Neural cell (in vitro differentiated cells): ENCODE data around the gene PLAC9. TPM values are rescaled to one million over a fixed set of nuclear protein-coding genes. Genes with fewer than 3 reads are reported as not detected.

Experiments used
- H2AFZ ChIP-seq: fragments of 200-600, 300-800 bp; sonication (generic), shearing (Covaris generic); 2 replicates; pipeline ENCODE4 v1.6.0; 2014; ENCODE audit warnings: low read depth, mild to moderate bottlenecking, antibody characterized with exemption, low read length, moderate library complexity
- H3F3A ChIP-seq: fragments of 200-600 bp; shearing (Covaris generic); 2 replicates; pipeline ENCODE4 v1.6.1; 2016; ENCODE audit warnings: mild to moderate bottlenecking, moderate library complexity, mixed read lengths, antibody characterized with exemption, low read length; ENCODE audit not compliant: insufficient read depth, poor library complexity, severe bottlenecking
- H3K27ac ChIP-seq: fragments of 200-600, 300-800 bp; sonication (generic), shearing (Covaris generic); 2 replicates; pipeline ENCODE4 v1.5.1; 2014; ENCODE audit warnings: mild to moderate bottlenecking, low read length, moderate library complexity
- H3K27me3 ChIP-seq: fragments of 300-800, 200-600 bp; sonication (generic), shearing (Covaris generic); 2 replicates; pipeline ENCODE4 v1.6.0; 2014; ENCODE audit warnings: mild to moderate bottlenecking, low read depth, low read length, moderate library complexity; ENCODE audit not compliant: insufficient read depth
- H3K36me3 ChIP-seq: fragments of 300-800, 200-600 bp; sonication (generic), shearing (Covaris generic); 2 replicates; pipeline ENCODE4 v1.5.1; 2014; ENCODE audit warnings: mild to moderate bottlenecking, antibody characterized with exemption, low read length, moderate library complexity; ENCODE audit not compliant: insufficient read depth
- H3K4me2 ChIP-seq: fragments of 300-800, 200-600 bp; sonication (generic), shearing (Covaris generic); 2 replicates; pipeline ENCODE4 v1.6.0; 2014; ENCODE audit warnings: mild to moderate bottlenecking, low read length
- H3K4me3 ChIP-seq: fragments of 300-800, 200-600 bp; sonication (generic), shearing (Covaris generic); 2 replicates; pipeline ENCODE4 v1.5.1; 2014; ENCODE audit warnings: mild to moderate bottlenecking, low read length, moderate library complexity
- H3K79me2 ChIP-seq: fragments of 200-600 bp; shearing (Covaris generic); replicated peaks from 2 replicates; pipeline ENCODE4 v1.6.0; 2014; ENCODE audit warnings: mild to moderate bottlenecking, low read length, moderate library complexity; ENCODE audit not compliant: insufficient read depth
- H3K9ac ChIP-seq: fragments of 300-800, 200-600 bp; sonication (generic), shearing (Covaris generic); 2 replicates; pipeline ENCODE4 v1.6.1; 2016; ENCODE audit warnings: mild to moderate bottlenecking, low read length, mixed read lengths
- H3K9me2 ChIP-seq: fragments of 200-600 bp; shearing (Covaris generic); 2 replicates; pipeline ENCODE4 v1.6.1; 2016; ENCODE audit warnings: mild to moderate bottlenecking, low read length, mixed read lengths; ENCODE audit not compliant: insufficient read depth
- H3K9me3 ChIP-seq: fragments of 200-600, 300-800 bp; sonication (generic), shearing (Covaris generic); 2 replicates; pipeline ENCODE4 v1.6.1; 2016; ENCODE audit warnings: mild to moderate bottlenecking, mixed run types, low read length, moderate library complexity, mixed read lengths
- H4K20me1 ChIP-seq: fragments of 200-600 bp; shearing (Covaris generic); 2 replicates; pipeline ENCODE4 v1.6.1; 2016; ENCODE audit warnings: mild to moderate bottlenecking, mixed run types; ENCODE audit not compliant: insufficient read depth
- EP300 ChIP-seq: fragments of 450-650 bp; conservative IDR thresholded peaks from 2 replicates; pipeline ENCODE4 v1.6.1; 2014; ENCODE audit warnings: antibody characterized with exemption, mild to moderate bottlenecking, moderate library complexity; ENCODE audit not compliant: poor library complexity, severe bottlenecking
- EZH2 ChIP-seq: fragments of 200-600, 300-800 bp; shearing (Covaris generic), sonication (generic); IDR thresholded peaks from 2 replicates; pipeline ENCODE4 v1.6.1; 2014; ENCODE audit warnings: antibody characterized with exemption, low read length, borderline replicate concordance, mild to moderate bottlenecking; ENCODE audit not compliant: insufficient read depth, poor library complexity, severe bottlenecking
- MXI1 ChIP-seq: fragments of 450-650 bp; conservative IDR thresholded peaks from 2 replicates; pipeline ENCODE4 v1.6.1; 2014; ENCODE audit warnings: antibody characterized with exemption, mild to moderate bottlenecking; ENCODE audit not compliant: poor library complexity, severe bottlenecking
- POLR2AphosphoS5 ChIP-seq: IDR thresholded peaks from 2 replicates; pipeline ENCODE4 v1.6.1; 2012
- RAD21 ChIP-seq: fragments of 450-650 bp; conservative IDR thresholded peaks from 2 replicates; pipeline ENCODE4 v1.6.1; 2014; ENCODE audit warnings: antibody characterized with exemption, mild to moderate bottlenecking, moderate library complexity
- SMC3 ChIP-seq: fragments of 450-650 bp; conservative IDR thresholded peaks from 2 replicates; pipeline ENCODE4 v1.6.1; 2014; ENCODE audit warnings: antibody characterized with exemption, mild to moderate bottlenecking, moderate library complexity; ENCODE audit not compliant: poor library complexity
- TAF1 ChIP-seq: IDR thresholded peaks from 2 replicates; pipeline ENCODE4 v1.6.1; 2012; ENCODE audit warnings: low read depth
- polyA plus RNA-seq: library from polyadenylated mRNA; depleted of rRNA; stranded (reverse); fragments of >200 nt; gene quantifications from 2 replicates; pipeline ENCODE4 v1.2.3, GENCODE V29; 2014
- TF ChIP-seq, protein P1 (sequence below): fragments of 450-650 bp; IDR thresholded peaks from 2 replicates; pipeline ENCODE4 v1.5.1; 2014; ENCODE audit warnings: antibody characterized with exemption, mild to moderate bottlenecking, moderate library complexity; ENCODE audit not compliant: poor library complexity, severe bottlenecking
- TF ChIP-seq, protein P2 (sequence below): IDR thresholded peaks from 2 replicates; pipeline ENCODE4 v1.6.1; 2012; ENCODE audit warnings: borderline replicate concordance

PLAC9 gene
- polyA plus RNA-seq, 1 donor from 2014 or later = not detected

- no peak overlapping the region for H3K27ac ChIP-seq
- no peaks in the 10 kb centered on the region for H3K9me3 ChIP-seq
- TF ChIP-seq SMC3 (no peak), EZH2 (no peak), RAD21 (no peak), MXI1 (no peak), POLR2AphosphoS5 (no peak), TAF1 (no peak), EP300 (no peak)
- TF ChIP-seq, protein P1, sequence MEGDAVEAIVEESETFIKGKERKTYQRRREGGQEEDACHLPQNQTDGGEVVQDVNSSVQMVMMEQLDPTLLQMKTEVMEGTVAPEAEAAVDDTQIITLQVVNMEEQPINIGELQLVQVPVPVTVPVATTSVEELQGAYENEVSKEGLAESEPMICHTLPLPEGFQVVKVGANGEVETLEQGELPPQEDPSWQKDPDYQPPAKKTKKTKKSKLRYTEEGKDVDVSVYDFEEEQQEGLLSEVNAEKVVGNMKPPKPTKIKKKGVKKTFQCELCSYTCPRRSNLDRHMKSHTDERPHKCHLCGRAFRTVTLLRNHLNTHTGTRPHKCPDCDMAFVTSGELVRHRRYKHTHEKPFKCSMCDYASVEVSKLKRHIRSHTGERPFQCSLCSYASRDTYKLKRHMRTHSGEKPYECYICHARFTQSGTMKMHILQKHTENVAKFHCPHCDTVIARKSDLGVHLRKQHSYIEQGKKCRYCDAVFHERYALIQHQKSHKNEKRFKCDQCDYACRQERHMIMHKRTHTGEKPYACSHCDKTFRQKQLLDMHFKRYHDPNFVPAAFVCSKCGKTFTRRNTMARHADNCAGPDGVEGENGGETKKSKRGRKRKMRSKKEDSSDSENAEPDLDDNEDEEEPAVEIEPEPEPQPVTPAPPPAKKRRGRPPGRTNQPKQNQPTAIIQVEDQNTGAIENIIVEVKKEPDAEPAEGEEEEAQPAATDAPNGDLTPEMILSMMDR = no peak
- TF ChIP-seq, protein P2, sequence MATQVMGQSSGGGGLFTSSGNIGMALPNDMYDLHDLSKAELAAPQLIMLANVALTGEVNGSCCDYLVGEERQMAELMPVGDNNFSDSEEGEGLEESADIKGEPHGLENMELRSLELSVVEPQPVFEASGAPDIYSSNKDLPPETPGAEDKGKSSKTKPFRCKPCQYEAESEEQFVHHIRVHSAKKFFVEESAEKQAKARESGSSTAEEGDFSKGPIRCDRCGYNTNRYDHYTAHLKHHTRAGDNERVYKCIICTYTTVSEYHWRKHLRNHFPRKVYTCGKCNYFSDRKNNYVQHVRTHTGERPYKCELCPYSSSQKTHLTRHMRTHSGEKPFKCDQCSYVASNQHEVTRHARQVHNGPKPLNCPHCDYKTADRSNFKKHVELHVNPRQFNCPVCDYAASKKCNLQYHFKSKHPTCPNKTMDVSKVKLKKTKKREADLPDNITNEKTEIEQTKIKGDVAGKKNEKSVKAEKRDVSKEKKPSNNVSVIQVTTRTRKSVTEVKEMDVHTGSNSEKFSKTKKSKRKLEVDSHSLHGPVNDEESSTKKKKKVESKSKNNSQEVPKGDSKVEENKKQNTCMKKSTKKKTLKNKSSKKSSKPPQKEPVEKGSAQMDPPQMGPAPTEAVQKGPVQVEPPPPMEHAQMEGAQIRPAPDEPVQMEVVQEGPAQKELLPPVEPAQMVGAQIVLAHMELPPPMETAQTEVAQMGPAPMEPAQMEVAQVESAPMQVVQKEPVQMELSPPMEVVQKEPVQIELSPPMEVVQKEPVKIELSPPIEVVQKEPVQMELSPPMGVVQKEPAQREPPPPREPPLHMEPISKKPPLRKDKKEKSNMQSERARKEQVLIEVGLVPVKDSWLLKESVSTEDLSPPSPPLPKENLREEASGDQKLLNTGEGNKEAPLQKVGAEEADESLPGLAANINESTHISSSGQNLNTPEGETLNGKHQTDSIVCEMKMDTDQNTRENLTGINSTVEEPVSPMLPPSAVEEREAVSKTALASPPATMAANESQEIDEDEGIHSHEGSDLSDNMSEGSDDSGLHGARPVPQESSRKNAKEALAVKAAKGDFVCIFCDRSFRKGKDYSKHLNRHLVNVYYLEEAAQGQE = no peak
- no peaks in the 10 kb centered on the region for H3K36me3 ChIP-seq
- H3K9me2 ChIP-seq = no peaks in the 10 kb centered on the region
- H3K4me2 ChIP-seq = no peak overlapping the region
- H3K4me3 ChIP-seq = no peak overlapping the region
- H3K27me3 ChIP-seq = no peaks in the 10 kb centered on the region
- no peaks in the 10 kb centered on the region for H3F3A ChIP-seq
- no peak overlapping the region for H2AFZ ChIP-seq
- no peaks in the 10 kb centered on the region for H3K79me2 ChIP-seq
- no peaks in the 10 kb centered on the region for H4K20me1 ChIP-seq
- H3K9ac ChIP-seq = no peak overlapping the region
Measured at GRCh38 chr10:80170641-80171040, 38.1 kb downstream of the PLAC9 start.

GRCh38 chr10:80171248-80171660, 38.7 kb downstream of the PLAC9 start:
- Histone ChIP-seq H3K36me3 (no peaks in the 10 kb centered on the region), H3K27me3 (no peaks in the 10 kb centered on the region), H4K20me1 (no peaks in the 10 kb centered on the region), H3K27ac (no peak overlapping the region), H3K4me3 (no peak overlapping the region), H2AFZ (no peak overlapping the region), H3F3A (no peaks in the 10 kb centered on the region), H3K9me2 (no peaks in the 10 kb centered on the region), H3K79me2 (no peaks in the 10 kb centered on the region), H3K4me2 (no peak overlapping the region), H3K9me3 (no peaks in the 10 kb centered on the region), H3K9ac (no peak overlapping the region)
- TF ChIP-seq EP300 = no peak
- TF ChIP-seq MXI1 = no peak
- TF ChIP-seq SMC3 = no peak
- TF ChIP-seq, protein P1 = no peak
- TF ChIP-seq TAF1 = no peak
- TF ChIP-seq POLR2AphosphoS5 = no peak
- TF ChIP-seq, protein P2 = no peak
- TF ChIP-seq RAD21 = no peak
- no peak for TF ChIP-seq EZH2
